HepG2 (cell line): Measurements from ENCODE around the gene SECTM1. TPM values are rescaled to one million over a fixed set of nuclear protein-coding genes. Genes with fewer than 3 reads are reported as not detected.

Experiments used
- CTCF ChIP-seq: sonication (generic); formaldehyde crosslinking; IDR thresholded peaks from 2 replicates; pipeline ENCODE4 v1.5.0; 2020; ENCODE audit warnings: mild to moderate bottlenecking, missing genetic modification reagents, moderate library complexity
- GMEB2 ChIP-seq: IDR thresholded peaks from 2 replicates; pipeline ENCODE4 v1.6.1; 2016; ENCODE audit warnings: missing biosample characterization, missing genetic modification reagents, low read depth
- HMGXB4 ChIP-seq, 2 experiments: sonication (generic) in 1 of 2; formaldehyde crosslinking in 1 of 2; IDR thresholded peaks; 2 replicates each; pipeline versions ENCODE4 v1.4.0 to v1.6.1; 2018 to 2020; ENCODE audit warnings: missing genetic modification reagents in 2 of 2, borderline replicate concordance in 1 of 2, low read depth in 1 of 2, mild to moderate bottlenecking in 1 of 2, missing biosample characterization in 1 of 2
- MEF2D ChIP-seq: sonication (generic); formaldehyde crosslinking; IDR thresholded peaks from 2 replicates; pipeline ENCODE4 v1.5.1; 2020; ENCODE audit warnings: mild to moderate bottlenecking, missing genetic modification reagents
- NR2F6 ChIP-seq, 2 experiments: IDR thresholded peaks; 2 replicates each; pipeline ENCODE4 v1.6.1; 2016; ENCODE audit warnings: antibody characterized with exemption in 1 of 2, mild to moderate bottlenecking in 1 of 2
- PAWR ChIP-seq: sonication (generic); formaldehyde crosslinking; IDR thresholded peaks from 2 replicates; pipeline ENCODE4 v1.4.0; 2020; ENCODE audit warnings: missing genetic modification reagents, mild to moderate bottlenecking, borderline replicate concordance
- THAP7 ChIP-seq: sonication (generic); formaldehyde crosslinking; IDR thresholded peaks from 2 replicates; pipeline ENCODE4 v1.8.1; 2023; ENCODE audit warnings: mild to moderate bottlenecking, missing genetic modification reagents
- THRA ChIP-seq: sonication (generic); formaldehyde crosslinking; IDR thresholded peaks from 2 replicates; pipeline ENCODE4 v1.4.0; 2020; ENCODE audit warnings: missing genetic modification reagents, borderline replicate concordance
- TOPORS ChIP-seq: sonication (generic); formaldehyde crosslinking; IDR thresholded peaks from 2 replicates; pipeline ENCODE4 v1.8.0; 2023; ENCODE audit warnings: mild to moderate bottlenecking, missing genetic modification reagents
- YY1 ChIP-seq: IDR thresholded peaks from 2 replicates; pipeline ENCODE4 v1.6.1; 2011; ENCODE audit warnings: low read length, low read depth, moderate library complexity, mild to moderate bottlenecking; ENCODE audit not compliant: insufficient read depth, insufficient replicate concordance
- ZFX ChIP-seq: sonication (generic); formaldehyde crosslinking; IDR thresholded peaks from 2 replicates; pipeline ENCODE4 v1.4.0; 2020; ENCODE audit warnings: mild to moderate bottlenecking, low read depth, missing genetic modification reagents, moderate library complexity
- ZNF235 ChIP-seq: sonication (generic); formaldehyde crosslinking; IDR thresholded peaks from 2 replicates; pipeline ENCODE4 v1.8.1; 2023; ENCODE audit warnings: mild to moderate bottlenecking, missing genetic modification reagents, borderline replicate concordance
- ZNF343 ChIP-seq: sonication (generic); formaldehyde crosslinking; IDR thresholded peaks from 2 replicates; pipeline ENCODE4 v1.4.0; 2020; ENCODE audit warnings: mild to moderate bottlenecking, missing genetic modification reagents
- ZNF414 ChIP-seq: sonication (generic); formaldehyde crosslinking; IDR thresholded peaks from 2 replicates; pipeline ENCODE4 v1.5.0; 2020; ENCODE audit warnings: missing genetic modification reagents
- ZSCAN5A ChIP-seq: sonication (generic); formaldehyde crosslinking; IDR thresholded peaks from 2 replicates; pipeline ENCODE4 v1.8.0; 2022; ENCODE audit warnings: mild to moderate bottlenecking, missing genetic modification reagents, borderline replicate concordance
- polyA plus RNA-seq, 8 experiments: library from polyadenylated mRNA; depleted of rRNA in 3 of 8; stranded (reverse) in 7 of 8; unstranded in 1 of 8; fragments of >200 nt; fragmentation: Illumina TruSeq in 4 of 8; extraction: Trizol in 4 of 8; gene quantifications; 2 replicates each; pipeline versions ENCODE4 v1.2.1 to v1.2.3, GENCODE V29; 2011 to 2016; ENCODE audit warnings: low read depth in 4 of 8, missing spikeins in 1 of 8, mixed read lengths in 1 of 8; ENCODE audit not compliant: insufficient read depth in 1 of 8
- total RNA-seq, 5 experiments: library from RNA; depleted of rRNA; stranded (reverse); fragments of >200 nt; fragmentation: Illumina TruSeq; extraction: Trizol; gene quantifications; 2 replicates each; pipeline ENCODE4 v1.2.3, GENCODE V29; 2016; ENCODE audit warnings: low read depth in 1 of 5

SECTM1 gene
- total and polyA plus RNA-seq, 2 of the 13 experiments (the other 11 are each of a cell fraction or from before 2014, with no cell fraction given): 3.5 to 5.3 TPM

- TF ChIP-seq HMGXB4 (CRISPR knock-in tag; IDR thresholded peaks at IDR 0.05; ENCODE audit: borderline replicate concordance in 1 of 2, low read depth in 1 of 2) (peak in 1 of 2 experiments; percentile 53; a peak in 3 of 4 replicates), ZNF343 (CRISPR knock-in tag) (no peak), ZNF414 (CRISPR knock-in tag) (0 out of 2 replicates have a peak, but pooled peaks have one; percentile 4), YY1 (no peak), ZNF235 (CRISPR knock-in tag) (peak; percentile 60; the same call in 1 of the 2 replicates), THRA (peak; percentile 38; the same call in 1 of the 2 replicates), GMEB2 (CRISPR knock-in tag) (no peak), TOPORS (CRISPR knock-in tag) (no peak), PAWR (no peak), ZSCAN5A (CRISPR knock-in tag) (no peak), NR2F6 (IDR thresholded peaks at IDR 0.05) (peak; percentile 67; the same call in 1 of the 2 replicates), NR2F6 (CRISPR knock-in tag; IDR thresholded peaks at IDR 0.05) (peak; percentile 10; the same call in 1 of the 2 replicates), ZFX (CRISPR knock-in tag) (peak; percentile 71), MEF2D (CRISPR knock-in tag) (peak; percentile 75), CTCF (peak; percentile 45), THAP7 (CRISPR knock-in tag) (peak; percentile 19; the same call in 1 of the 2 replicates)
Observed at GRCh38 chr17:82320140-82320840, 13.3 kb downstream of the SECTM1 start (continued).
